Activated T-cell treated with anti-CD3 and anti-CD28 coated beads for 4 hours (primary cell): ENCODE results near the gene CMTR1.
"Not testable (repeated sequence)": the region's sequence is repeated elsewhere in the genome, so short reads cannot be mapped to it uniquely, and the experiment has no call there.

ENCODE experiments used
- DNase-seq: peaks from one replicate; pipeline ENCODE4 v3.0.0-alpha.2; 2020

Gene CMTR1

DNA sequence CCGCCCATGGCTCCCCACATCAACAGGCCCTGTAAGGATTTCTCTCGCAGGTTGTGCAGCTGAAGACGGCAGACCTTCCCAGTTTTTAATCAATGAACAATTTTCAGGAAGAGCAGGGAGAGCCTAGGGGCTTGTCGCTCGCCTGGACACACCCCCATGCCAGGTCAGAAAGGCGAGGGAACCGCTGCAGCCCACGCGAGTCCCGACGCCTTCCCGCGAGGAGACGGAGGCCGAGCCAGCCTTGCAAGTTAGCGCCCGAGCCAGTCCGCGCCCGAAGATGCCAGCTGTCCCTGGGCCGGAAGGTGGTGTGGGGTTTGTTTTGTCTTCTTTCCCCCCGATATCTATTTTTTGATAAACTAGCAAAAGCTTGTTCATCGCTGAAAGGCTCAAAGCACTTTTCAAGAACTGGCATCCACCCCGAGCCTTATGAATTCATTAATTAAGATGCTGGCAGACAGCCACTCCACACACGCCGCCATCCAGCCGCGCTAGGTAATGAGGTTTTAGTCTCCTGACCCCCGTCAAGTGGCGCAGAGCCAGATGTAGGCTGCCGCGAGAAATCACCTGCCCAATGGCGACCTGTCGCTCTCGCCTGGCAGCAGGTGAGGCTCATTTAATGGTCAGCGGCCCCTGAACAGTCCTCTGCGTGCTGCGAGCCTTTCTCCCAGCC is 60.1 kb downstream of the CMTR1 start:
- no peak for DNase-seq

GRCh38 chr6:37493661-37493995 is 60.6 kb downstream of the CMTR1 start:
- DNase-seq, result no peak

- no peak for DNase-seq
These were observed 62.4 kb downstream of the CMTR1 start for GRCh38 chr6:37495244-37495934.

GRCh38 chr6:37496951-37497885 is 64.2 kb downstream of the CMTR1 start:
- no peak for DNase-seq

GRCh38 chr6:37499433-37500293 is 66.6 kb downstream of the CMTR1 start, which contains the start of gene CCDC167:
CCDC167 (minus strand) TSS chr6:37499893; CDS start chr6:37499863, 30 bp downstream.
- DNase-seq, result peak; percentile 94

- DNase-seq, result no peak
These were observed 67.2 kb downstream of the CMTR1 start for GRCh38 chr6:37500294-37500608.

DNA sequence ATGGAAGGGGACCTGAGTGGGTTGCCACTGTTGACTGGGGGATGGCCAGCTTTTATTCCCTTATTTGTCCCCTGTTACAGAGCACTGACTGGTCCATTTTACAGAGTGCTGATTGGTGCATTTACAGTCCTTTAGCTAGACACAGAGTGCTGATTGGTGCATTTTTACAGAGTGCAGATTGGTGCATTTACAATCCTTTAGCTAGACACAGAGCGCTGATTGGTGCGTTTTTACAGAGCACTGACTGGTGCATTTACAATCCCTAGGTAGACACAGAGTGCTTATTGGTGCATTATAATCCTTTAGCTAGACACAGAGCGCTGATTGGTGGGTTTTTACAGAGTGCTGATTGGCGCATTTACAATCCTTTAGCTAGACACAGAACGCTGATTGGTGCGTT is 67.9 kb downstream of the CMTR1 start:
- not testable (repeated sequence) for DNase-seq

DNA sequence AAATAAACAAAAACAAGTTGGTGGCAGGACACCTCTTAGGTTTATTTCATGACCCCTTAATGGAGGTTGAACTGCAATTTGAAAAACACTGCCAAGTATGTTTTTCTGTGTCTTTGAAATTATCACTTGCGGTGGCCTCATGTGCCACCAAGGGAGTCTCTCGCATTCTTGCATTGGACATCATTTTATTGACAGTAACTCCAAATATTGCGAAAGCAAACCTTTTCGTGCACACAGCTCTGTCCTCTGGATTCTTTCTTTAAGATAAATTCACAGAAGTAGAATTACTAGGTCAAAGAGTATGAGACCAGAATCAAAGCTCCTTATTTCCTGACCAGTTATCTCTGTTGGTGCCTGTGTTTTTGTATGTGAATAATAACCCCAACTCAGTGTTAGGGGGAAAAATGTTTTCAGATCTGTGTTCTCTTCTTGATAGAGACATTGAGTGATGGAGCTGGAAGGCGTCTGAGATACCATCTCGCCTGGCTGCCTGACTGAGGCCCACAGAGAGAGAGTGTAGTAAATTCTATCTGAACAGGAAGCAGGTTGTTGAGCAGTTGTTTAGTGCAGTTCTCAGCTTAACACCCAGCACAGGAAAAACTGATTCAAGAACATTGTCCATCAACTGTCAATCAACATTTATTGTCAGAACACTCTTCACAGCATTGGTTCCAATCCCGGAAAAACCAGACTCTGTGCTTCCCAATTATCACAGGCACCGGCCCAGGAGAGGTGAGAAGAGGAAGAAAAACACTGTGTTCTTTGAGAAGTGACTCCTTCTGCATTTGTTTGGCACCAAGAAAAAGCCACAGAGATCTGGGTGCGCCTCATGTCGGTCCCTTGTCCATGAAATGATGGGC is 68.8 kb downstream of the CMTR1 start:
- no peak for DNase-seq

GRCh38 chr6:37502703-37503291 is 69.8 kb downstream of the CMTR1 start:
- no peak for DNase-seq

DNA sequence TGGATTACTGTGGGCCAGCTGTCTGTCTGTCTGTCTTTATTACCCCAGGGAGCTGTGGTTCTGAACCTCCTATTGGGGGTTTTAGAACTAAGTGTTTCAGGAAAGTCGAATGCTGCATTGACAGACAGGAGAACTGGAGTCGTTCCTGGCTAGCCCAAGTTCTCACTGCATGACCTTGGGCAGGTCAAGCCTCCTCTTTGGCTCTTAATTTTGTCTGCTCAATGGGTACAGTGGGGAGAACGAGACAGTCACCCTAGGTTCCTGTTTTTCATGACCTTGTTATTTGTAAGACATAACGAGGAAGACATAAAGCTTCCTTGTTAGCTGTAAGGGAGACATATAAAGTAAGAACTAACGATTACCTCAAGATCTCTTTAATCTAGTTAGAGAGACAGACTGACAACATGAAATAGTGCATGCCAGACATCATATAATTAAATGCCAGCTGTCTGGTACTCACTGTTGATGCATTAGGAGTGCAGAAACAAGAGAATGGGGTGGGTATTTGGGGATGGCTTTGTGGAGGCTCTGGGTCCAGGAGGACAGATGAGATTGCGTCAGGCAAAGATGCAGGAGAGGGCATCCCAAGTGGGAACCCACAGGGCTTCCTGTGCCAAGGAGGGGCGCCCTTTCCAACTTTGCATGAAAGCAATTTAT is 70.4 kb downstream of the CMTR1 start:
- DNase-seq, result no peak

DNA sequence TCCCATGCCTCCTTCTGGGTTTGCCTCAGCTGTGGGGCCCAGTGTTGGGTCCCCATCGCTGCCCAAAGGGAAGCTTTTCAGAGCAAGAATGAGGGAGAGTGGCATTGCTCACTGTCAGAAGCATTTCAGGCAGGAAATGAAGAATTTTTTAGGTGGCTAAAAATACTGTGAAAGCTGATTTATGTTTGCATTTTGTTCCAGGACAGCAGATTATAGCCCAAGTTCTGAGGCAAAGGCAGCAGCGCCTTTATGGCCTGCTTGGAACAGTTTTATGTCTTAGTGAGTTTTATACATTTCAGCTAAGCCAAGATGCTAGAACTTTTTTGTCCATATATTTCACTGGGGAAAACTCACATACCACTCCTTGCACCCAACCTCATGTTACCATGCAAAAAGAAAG is 71.0 kb downstream of the CMTR1 start:
- DNase-seq, result no peak

GRCh38 chr6:37506479-37506878 is 73.5 kb downstream of the CMTR1 start:
- no peak for DNase-seq

DNA sequence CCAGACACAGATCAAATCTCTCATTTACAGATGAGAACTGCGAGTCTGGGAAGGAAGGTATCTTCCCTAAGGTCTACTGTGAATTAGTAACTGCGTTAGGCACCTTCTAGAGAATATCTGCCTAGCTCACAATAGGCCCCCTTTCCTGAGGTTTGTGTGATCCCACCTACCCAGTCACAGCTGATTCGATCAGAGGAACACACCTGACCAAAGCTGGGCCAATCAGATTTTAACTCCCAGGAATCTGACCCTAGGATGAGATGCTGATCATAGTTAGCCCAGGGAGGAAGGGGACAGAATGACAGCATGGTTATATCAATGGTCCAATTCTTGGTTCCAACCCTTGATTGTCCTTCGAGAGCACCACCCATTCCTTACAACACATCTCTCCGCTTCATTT is 74.1 kb downstream of the CMTR1 start:
- no peak for DNase-seq

GRCh38 chr6:37507690-37508421 is 74.8 kb downstream of the CMTR1 start:
- DNase-seq, result no peak

- no peak for DNase-seq
These were observed 78.2 kb downstream of the CMTR1 start for GRCh38 chr6:37511201-37511600.

- DNase-seq, result no peak
These were observed 78.9 kb downstream of the CMTR1 start for GRCh38 chr6:37511910-37512399.

GRCh38 chr6:37512400-37513011 is 79.5 kb downstream of the CMTR1 start:
- DNase-seq, result no peak

GRCh38 chr6:37513155-37513554 is 80.1 kb downstream of the CMTR1 start:
- DNase-seq, result no peak

GRCh38 chr6:37513576-37513975 is 80.6 kb downstream of the CMTR1 start:
- no peak for DNase-seq
